Tongue (tissue), 2 donors: ENCODE measurements around the gene TBC1D10A. TPM values are rescaled to one million over a fixed set of nuclear protein-coding genes. Genes with fewer than 3 reads are reported as not detected.
A peak's percentile ranks its signal among the peaks of the same experiment; 100 is the strongest.

Experiments
- DNase-seq: peaks from one replicate; pipeline ENCODE4 v3.0.0-alpha.2; 2015
- total RNA-seq: library from RNA; depleted of rRNA; stranded (reverse); fragments of >200 nt; gene quantifications from one replicate; pipeline ENCODE4 v1.2.3, GENCODE V29; 2014

The TBC1D10A gene
- total RNA-seq, 1 donor from 2014 or later: 11.0 TPM

DNA sequence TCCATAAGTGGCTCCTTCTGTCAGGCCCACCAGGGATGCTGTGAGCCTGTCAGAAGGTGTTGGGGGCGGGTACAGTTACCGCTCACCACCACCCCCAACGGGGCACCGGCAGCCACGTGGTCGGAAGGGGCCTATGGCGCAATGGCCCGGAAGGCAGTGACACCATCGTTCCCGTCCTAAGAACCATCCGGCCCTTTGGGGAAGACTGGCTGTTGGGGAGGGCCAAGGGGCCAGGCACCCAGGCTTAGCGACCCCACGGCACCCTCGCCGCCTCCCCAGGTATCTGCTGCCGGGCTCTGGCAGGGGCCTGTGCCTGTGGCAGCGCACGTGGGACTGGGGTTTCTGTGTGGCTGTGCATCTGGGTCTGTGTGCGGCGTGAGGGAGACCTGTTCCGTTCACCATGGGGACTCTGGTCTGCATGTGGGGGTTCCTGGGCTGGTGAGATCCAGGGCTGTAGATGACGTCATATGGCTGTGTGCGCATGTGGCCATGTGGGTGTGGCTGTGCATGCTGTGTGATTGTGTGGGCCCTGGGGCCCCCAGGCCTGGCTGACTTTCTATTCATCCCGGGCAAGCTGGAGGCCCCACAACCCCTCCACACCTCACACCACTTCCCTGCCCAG, 60.8 kb downstream of the TBC1D10A start:
- DNase-seq: no peak

GRCh38 chr22:30265131-30265720, 61.5 kb downstream of the TBC1D10A start:
- no peak for DNase-seq

DNA sequence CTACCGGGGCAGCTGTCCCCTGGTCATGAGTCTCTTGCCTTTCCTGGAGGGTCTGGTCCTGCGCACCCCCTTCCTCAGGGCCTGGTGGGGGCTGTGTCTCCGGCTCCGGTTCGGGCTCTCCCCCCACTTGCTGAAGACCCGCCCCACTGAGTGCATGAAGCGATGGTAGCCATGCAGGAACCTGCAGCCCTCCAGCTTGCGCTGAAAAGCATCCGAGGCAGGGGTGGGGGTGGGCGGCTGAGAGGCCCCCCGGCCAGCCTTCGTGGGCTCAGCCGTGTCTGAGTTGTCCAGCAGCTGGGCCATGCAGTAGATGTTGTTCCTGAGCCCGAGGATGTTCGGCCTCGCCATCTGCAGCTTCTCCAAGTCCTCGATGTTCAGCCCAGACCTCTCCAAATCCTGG, 62.9 kb downstream of the TBC1D10A start:
- DNase-seq: no peak

- peak; percentile 89 for DNase-seq
Measured at GRCh38 chr22:30262917-30263741, 63.6 kb downstream of the TBC1D10A start.

- no peak for DNase-seq
Measured at GRCh38 chr22:30262112-30262511, 64.6 kb downstream of the TBC1D10A start.

- DNase-seq: no peak
Measured at GRCh38 chr22:30261134-30261533, 65.6 kb downstream of the TBC1D10A start.

GRCh38 chr22:30260682-30261081, 66.1 kb downstream of the TBC1D10A start:
- no peak for DNase-seq

- no peak for DNase-seq
Measured at GRCh38 chr22:30260276-30260675, 66.5 kb downstream of the TBC1D10A start.

GRCh38 chr22:30254314-30254713, 72.4 kb downstream of the TBC1D10A start:
- DNase-seq: no peak

DNA sequence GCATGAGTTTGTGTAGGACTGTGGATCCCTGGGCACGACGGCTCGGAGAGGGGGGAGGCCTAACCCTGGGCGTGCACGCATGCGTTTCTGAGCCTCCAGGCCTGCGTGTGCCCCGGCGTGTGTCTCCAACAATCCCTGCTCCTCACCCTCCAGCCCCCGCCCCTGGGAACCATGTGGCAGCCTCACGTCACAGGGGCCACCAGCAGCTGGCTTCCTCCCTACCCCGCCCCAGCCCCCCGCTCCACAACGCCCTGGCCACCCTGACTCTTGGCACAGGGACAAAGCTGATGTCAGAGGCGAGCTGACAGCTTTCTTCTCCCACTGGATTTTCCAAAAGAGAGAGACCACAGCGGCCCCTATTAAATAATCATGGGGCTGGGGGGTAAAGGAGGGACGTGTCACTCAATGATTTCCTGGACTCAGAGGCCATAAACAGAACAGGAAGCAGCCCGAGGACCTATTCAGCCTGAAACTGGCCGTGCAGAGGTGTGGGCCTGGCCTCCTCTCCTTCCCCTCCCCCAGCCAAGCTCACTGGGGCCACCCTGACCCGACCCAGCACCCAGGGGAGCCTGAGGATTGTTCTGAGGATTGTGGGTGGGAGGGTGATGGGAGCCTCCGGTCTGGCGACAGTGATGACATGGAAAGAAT, 73.4 kb downstream of the TBC1D10A start:
- DNase-seq: peak; percentile 93

DNA sequence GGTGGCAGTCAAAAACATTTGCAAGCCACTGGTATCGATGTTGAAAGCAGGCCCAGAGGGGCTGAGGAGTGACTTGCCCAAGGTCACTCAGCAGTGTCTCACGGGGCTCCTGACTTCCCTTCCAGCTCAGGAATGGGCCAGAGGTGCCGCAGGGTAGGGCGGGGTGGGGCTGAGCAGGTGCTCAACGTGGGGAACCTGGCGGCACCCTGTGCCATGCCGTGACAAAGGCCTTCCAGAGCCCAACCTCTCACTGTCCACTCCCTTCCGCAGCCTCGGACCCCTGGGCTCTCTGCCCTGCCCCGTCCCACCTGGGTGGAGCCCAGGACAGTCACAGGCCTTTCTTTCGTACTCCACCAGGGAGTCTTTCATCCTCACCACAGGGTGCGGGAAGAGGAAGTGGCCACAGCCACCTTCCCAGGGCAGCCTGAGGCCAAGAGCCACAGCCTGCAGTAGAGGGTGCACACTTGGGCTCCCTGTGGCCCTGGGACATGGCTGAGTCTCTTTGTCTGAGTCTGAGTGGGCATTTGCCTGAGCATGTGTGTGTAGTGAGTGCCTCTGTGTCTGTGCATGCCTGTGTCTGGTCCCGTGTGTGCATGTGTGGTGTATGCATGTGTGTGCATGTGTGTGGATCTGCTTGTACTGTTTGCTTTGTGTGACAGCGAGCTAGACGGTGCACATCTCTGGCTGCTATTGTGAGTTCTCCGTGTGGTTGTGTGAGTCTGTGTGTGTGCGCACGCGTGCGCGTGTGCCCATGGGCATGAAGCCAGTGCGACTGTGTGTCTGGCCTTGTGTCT, 74.1 kb downstream of the TBC1D10A start:
- no peak for DNase-seq

- DNase-seq: no peak
Measured at GRCh38 chr22:30251711-30252110, 75.0 kb downstream of the TBC1D10A start.

- DNase-seq: no peak
Measured at GRCh38 chr22:30250661-30251267, 76.0 kb downstream of the TBC1D10A start.

GRCh38 chr22:30250039-30250565, 76.6 kb downstream of the TBC1D10A start:
- DNase-seq: no peak

- no peak for DNase-seq
Measured at GRCh38 chr22:30249049-30250038, 77.4 kb downstream of the TBC1D10A start.

DNA sequence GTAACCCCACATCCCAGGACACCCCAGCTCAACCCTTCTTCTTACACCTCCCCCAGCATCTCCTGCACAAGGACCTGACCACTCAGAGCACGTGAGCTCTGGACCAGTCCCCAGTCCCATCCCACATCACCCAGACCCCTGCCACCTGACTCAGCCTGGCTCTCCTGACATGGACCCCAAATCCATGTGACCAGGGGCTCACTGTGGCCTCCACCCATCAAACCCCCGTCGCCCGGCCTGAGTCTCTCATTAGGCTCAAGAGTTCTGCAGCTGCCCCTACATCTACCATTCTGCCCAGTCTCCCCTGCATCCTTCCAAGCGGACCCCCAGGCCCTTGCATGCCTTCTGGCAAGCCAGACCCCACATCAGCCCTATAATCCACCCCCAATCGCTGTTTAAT, 78.3 kb downstream of the TBC1D10A start:
- no peak for DNase-seq

DNA sequence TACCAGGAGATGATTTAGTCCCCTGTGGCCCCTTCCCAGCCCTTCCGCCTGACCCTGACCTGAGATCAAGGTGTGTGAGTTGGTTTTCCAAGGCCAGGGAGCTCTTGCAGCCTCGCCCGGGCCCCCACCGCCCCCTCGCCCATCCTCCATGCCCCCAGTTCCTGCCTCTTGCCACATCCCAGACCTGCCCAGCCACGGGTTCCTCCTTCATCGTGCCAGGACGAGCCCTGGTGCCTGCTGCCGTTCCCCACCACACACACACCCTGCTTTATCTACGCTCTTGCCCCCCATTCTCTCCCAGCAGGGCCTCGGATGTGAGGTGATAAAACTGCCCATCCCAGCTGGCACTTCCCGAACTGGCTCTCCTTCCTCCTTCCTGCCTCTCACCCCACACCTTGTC, 78.8 kb downstream of the TBC1D10A start:
- DNase-seq: no peak

- no peak for DNase-seq
Measured at GRCh38 chr22:30247561-30247960, 79.2 kb downstream of the TBC1D10A start.

DNA sequence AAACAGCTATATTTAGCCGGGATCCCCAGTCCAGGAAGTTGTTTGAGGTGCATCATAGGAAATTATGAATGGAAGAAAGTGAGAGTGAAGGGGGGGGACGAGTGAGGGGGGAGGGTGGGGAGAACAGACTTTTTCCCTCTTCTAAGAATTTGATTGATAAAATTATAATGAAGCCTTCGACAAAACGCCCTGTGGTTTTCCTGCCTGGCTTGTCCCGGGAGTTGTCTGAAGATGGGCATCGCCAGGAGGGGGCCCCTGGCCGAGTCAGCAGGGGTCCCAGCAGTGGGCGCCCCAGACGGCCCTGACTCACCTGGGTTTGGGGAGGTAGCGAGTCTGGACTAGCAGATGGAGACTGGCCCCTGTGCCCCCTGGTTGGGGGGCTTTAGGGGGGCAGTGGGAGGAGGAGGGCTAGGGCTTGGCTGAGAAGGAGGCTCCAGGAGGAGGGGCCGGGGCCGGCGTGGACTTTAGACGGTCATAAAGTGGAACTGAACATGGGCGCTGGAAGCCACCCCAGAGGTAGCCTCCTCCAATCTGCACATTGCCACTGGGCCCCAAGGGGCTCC, 79.8 kb downstream of the TBC1D10A start:
- no peak for DNase-seq
